ENCODE measurements around the gene PTPRO.

- TF ChIP-seq CTCF (IDR thresholded peaks at IDR 0.05) (no peak), EP300 (IDR thresholded peaks at IDR 0.05) (no peak), POLR2A (IDR thresholded peaks at IDR 0.05) (no peak)
Observed at GRCh38 chr12:15346488-15346887, 24.2 kb downstream of the PTPRO start.
